Measurements from ENCODE around the gene PLPPR5.

GRCh38 chr1:98929437-98929836 lies 75.2 kb downstream of the PLPPR5 start:
- TF ChIP-seq, protein P1, sequence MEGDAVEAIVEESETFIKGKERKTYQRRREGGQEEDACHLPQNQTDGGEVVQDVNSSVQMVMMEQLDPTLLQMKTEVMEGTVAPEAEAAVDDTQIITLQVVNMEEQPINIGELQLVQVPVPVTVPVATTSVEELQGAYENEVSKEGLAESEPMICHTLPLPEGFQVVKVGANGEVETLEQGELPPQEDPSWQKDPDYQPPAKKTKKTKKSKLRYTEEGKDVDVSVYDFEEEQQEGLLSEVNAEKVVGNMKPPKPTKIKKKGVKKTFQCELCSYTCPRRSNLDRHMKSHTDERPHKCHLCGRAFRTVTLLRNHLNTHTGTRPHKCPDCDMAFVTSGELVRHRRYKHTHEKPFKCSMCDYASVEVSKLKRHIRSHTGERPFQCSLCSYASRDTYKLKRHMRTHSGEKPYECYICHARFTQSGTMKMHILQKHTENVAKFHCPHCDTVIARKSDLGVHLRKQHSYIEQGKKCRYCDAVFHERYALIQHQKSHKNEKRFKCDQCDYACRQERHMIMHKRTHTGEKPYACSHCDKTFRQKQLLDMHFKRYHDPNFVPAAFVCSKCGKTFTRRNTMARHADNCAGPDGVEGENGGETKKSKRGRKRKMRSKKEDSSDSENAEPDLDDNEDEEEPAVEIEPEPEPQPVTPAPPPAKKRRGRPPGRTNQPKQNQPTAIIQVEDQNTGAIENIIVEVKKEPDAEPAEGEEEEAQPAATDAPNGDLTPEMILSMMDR (IDR thresholded peaks at IDR 0.05), result no peak
- no peak for TF ChIP-seq POLR2AphosphoS5 (IDR thresholded peaks at IDR 0.05)
- no peak for TF ChIP-seq POLR2A (IDR thresholded peaks at IDR 0.05)
- no peak for TF ChIP-seq EP300 (IDR thresholded peaks at IDR 0.05)

All from gastroesophageal sphincter (tissue), 3 donors.